G401.6 (cell line): ENCODE measurements around the gene PNLDC1.
"Not testable (repeated sequence)": the region's sequence is repeated elsewhere in the genome, so short reads cannot be mapped to it uniquely, and the experiment has no call there.

Experiments
- FAIRE-seq: peaks from 2 replicates; lab custom pipeline; 2012; peaks lifted over from hg19 to GRCh38; lab: Jason Lieb, UNC

The PNLDC1 gene

DNA sequence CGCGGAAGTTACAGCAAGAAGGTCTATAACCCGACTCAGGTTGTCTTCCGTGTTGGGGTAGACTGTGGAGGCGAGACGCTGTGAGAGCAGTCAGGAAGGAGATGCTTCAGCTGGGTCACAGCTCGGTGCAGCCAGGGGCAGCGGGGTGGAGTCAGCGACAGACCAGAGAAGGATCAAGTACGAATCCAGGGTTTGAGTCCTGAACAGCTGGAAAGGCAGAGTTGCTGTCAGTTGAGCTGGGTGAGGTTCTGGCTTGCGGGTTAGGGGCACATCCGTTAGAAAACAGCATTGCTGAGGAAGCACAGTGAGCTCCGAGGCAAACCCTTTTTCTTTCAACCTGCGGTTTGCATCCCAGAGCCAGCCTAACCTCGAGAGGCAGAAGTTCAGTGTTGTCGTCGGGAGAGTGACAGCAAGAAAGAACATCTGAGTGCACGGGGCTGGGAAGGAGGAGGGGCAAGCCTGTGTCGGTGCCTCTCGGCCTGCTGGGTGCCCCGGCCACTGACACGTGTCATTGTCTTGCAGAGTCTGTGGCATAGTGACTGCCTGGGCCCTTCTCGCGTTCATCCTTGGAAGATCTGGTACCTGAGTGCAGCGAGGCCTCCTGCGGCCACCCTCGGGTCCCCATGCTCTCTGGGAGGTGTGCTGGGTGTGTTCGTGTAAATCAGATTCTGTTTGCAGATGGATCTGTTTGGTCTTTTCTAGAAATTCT, 20.0 kb downstream of the PNLDC1 start:
- no peak for FAIRE-seq

- no peak for FAIRE-seq
Observed at GRCh38 chr6:159821122-159821521, 21.0 kb downstream of the PNLDC1 start.

GRCh38 chr6:159821726-159822125, 21.6 kb downstream of the PNLDC1 start:
- FAIRE-seq: no peak

GRCh38 chr6:159823953-159824352, 23.9 kb downstream of the PNLDC1 start:
- FAIRE-seq: no peak

- FAIRE-seq: not testable (repeated sequence)
Observed at GRCh38 chr6:159824690-159825089, 24.6 kb downstream of the PNLDC1 start.

GRCh38 chr6:159826004-159826403, 25.9 kb downstream of the PNLDC1 start:
- FAIRE-seq: no peak

GRCh38 chr6:159826968-159827647, 27.0 kb downstream of the PNLDC1 start:
- no peak for FAIRE-seq

- FAIRE-seq: no peak
Observed at GRCh38 chr6:159828074-159828473, 28.0 kb downstream of the PNLDC1 start.

GRCh38 chr6:159829526-159829925, 29.4 kb downstream of the PNLDC1 start:
- no peak for FAIRE-seq

DNA sequence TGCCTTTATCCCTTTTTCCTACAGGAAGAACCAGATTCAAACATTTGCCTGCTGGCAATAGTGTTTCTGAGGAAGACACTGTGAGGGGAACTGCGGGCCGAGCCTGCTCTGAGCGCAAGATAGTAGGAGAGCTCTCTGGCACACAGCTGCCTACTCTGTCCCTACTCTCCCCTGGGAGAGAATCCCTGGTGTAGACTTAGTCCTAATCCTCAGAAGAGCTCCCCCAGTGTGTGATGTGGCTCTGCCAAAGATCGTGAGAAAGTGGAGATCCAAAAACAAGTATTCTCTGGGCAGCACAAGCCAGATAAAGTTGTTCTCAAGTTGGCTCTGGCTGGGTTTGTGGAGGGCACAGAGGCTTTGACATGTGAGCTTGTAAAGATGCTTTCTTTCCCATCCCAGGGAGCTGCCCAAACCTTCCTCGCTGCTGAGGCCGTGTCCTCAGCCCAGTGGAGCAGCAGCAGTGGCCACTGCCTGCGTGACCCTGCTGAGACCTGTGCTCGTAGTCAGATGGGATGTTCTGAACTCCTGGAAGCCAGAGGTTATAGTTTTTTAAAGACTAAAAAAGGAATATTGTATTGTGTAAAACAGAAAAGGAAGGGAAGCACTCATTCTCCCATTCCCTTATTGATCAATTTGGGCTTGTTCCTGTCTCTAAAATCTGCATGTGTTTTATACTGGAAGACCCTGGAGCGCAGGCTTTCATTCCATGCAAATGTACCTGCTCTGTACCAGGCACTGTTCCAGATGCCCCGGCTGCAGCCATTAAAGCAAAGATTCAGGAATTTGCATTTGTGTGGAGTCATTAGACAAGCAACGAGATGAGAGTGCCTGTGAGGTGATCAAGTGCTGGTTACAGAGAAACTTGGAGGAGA, 30.7 kb downstream of the PNLDC1 start:
- FAIRE-seq: no peak

- FAIRE-seq: no peak
Observed at GRCh38 chr6:159831373-159831679, 31.2 kb downstream of the PNLDC1 start.

- no peak for FAIRE-seq
Observed at GRCh38 chr6:159832946-159833345, 32.9 kb downstream of the PNLDC1 start.

DNA sequence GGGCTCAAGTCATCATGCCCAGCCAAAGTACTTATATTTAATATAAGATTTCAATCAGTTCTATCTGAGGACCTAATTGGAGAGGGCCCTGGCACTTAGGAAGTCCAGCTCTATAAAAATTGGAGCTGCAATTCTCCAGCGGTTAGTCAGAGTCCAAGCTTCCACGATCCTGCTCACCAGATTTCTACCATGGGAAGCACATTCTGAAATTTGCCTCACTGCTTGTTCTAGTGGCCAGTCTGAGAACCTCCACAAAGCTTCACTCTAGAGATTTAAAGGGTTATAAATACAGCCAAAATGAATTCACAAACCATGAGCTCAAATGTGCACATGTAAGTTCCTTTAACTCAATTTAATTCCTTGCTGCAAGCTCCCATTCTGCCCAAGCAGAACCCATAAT, 33.5 kb downstream of the PNLDC1 start:
- FAIRE-seq: no peak

GRCh38 chr6:159833997-159834603, 34.0 kb downstream of the PNLDC1 start:
- no peak for FAIRE-seq

- no peak for FAIRE-seq
Observed at GRCh38 chr6:159836718-159837490, 36.8 kb downstream of the PNLDC1 start.

GRCh38 chr6:159837511-159837910, 37.4 kb downstream of the PNLDC1 start:
- FAIRE-seq: no peak

DNA sequence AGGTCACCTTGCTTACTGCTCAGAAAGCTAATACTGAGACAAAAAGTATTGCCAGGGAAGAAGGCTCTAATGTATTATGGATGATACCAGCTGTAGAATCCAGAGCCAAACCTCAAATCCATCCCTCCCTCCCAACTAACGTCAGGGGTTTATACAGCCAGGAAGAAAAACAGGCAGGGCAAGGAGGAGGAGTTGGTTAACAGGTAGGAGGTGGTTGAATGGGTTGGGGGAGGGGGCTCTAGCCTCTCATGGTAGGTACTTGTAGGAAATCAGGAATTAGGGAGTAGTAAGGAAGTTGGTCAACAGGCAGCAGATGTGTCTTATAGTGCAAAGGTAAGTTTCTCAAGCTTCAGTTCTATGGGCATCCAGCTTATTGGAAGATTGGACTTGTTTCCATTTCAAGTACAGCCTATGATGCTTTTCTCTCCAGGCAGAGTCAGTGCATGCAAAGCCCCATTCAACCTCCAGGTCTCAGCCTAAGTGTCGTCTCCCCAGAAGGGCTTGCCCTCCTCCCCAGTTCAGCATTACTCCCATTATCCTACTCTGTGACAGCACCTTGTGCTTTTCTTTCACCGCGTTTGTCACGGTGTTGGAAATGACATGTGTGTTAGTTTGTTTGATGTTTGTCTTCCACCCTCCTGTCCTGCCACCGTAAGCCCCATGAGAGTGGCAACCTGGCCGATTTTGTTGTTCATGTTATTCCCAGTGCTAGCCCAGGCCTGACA, 38.1 kb downstream of the PNLDC1 start:
- FAIRE-seq: no peak

DNA sequence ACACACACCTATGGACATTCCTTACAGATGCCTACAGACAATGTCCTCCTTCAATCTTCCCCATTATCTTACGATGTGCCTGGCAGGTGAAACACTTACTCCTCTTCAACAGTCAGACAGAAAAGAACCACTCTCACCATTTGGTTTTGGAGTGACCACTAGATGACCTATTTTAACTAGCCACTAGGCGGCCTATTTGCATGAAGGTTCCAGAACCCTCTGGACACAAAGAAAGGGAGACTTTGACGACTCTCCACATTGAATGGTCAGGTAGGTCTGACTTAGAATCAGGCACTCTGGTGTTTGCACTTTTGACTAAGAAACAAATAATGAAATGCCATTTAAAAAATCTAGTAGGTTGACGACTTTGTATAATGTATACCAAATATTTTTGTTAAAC, 42.0 kb downstream of the PNLDC1 start:
- no peak for FAIRE-seq

GRCh38 chr6:159844737-159845645, 44.9 kb downstream of the PNLDC1 start:
- no peak for FAIRE-seq

GRCh38 chr6:159848552-159848951, 48.5 kb downstream of the PNLDC1 start:
- FAIRE-seq: not testable (repeated sequence)
